Lower lobe of right lung (tissue), 2 donors: ENCODE data around the gene RNF130. TPM values are rescaled to one million over a fixed set of nuclear protein-coding genes. Genes with fewer than 3 reads are reported as not detected.
A peak's percentile ranks its signal among the peaks of the same experiment; 100 is the strongest.

Source experiments
- ATAC-seq, 2 donors: fragments of 200-7000 bp; cut with Tn5 transposase; one replicate each; pipeline ENCODE4 v1.9.1; 2020 to 2022; ENCODE audit warnings: mild to moderate bottlenecking in 2 of 2, moderate library complexity in 2 of 2
- DNase-seq: peaks from one replicate; pipeline ENCODE4 v3.0.0-alpha.2; 2020
- H3K27ac ChIP-seq: fragments of 200-600 bp; one replicate; pipeline ENCODE4 v1.8.0; 2022
- H3K27me3 ChIP-seq: fragments of 200-600 bp; one replicate; pipeline ENCODE4 v1.8.0; 2022; ENCODE audit warnings: low read depth
- H3K36me3 ChIP-seq: fragments of 200-600 bp; one replicate; pipeline ENCODE4 v1.8.0; 2022; ENCODE audit warnings: mild to moderate bottlenecking
- H3K4me1 ChIP-seq: fragments of 200-600 bp; one replicate; pipeline ENCODE4 v1.8.0; 2022
- H3K4me3 ChIP-seq: fragments of 200-600 bp; one replicate; pipeline ENCODE4 v1.8.0; 2022; ENCODE audit warnings: mild to moderate bottlenecking
- H3K9me3 ChIP-seq: fragments of 200-600 bp; one replicate; pipeline ENCODE4 v1.8.0; 2022
- intact Hi-C: fragments of 100-400 bp; cut with DNase I; formaldehyde crosslinking; loops from one replicate; pipeline ENCODE4 v1.11.0; 2022
- total RNA-seq: library from RNA; stranded (reverse); fragmentation: NEBNext Ultra II Directional; extraction: Animal tissue kit (Norgen Biotek cat#: 25700); gene quantifications from one replicate; pipeline ENCODE4 v1.2.1, GENCODE V29; 2021
- TF ChIP-seq, protein P1 (sequence below): fragments of 200-600 bp; IDR thresholded peaks from one replicate; pipeline ENCODE4 v1.8.0; 2022; ENCODE audit warnings: antibody characterized with exemption, mild to moderate bottlenecking
- donor health status: DM: no; HTN: yes; CAD: no; lungs with severe emphysema.

The RNF130 gene
- total RNA-seq, 1 donor from 2014 or later, result 139 TPM

DNA sequence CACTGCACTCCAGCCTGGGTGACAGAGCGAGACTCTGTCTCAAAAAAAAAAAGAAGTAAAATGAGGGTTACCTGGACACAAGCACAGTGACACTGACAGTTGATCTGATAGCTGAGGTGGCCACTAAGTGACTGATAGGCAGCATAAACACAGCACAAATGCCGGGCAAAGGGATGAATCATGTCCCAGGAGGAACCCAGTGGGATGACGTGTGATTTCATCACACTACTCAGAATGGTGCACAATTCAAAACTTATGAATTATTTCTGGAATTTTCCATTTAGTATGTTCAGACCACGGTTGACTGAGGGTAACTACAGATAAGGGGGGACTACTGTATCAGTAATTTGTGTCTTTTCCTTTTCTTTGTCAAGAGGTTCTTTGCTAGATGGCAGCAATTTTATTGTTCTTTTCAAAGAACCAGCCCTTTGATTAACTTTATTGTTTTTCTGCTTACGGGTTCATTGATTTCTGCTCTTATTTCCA lies 34.3 kb upstream of the RNF130 start:
- TF ChIP-seq, protein P1, sequence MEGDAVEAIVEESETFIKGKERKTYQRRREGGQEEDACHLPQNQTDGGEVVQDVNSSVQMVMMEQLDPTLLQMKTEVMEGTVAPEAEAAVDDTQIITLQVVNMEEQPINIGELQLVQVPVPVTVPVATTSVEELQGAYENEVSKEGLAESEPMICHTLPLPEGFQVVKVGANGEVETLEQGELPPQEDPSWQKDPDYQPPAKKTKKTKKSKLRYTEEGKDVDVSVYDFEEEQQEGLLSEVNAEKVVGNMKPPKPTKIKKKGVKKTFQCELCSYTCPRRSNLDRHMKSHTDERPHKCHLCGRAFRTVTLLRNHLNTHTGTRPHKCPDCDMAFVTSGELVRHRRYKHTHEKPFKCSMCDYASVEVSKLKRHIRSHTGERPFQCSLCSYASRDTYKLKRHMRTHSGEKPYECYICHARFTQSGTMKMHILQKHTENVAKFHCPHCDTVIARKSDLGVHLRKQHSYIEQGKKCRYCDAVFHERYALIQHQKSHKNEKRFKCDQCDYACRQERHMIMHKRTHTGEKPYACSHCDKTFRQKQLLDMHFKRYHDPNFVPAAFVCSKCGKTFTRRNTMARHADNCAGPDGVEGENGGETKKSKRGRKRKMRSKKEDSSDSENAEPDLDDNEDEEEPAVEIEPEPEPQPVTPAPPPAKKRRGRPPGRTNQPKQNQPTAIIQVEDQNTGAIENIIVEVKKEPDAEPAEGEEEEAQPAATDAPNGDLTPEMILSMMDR, result no peak
- Histone ChIP-seq H3K27me3 (no peaks in the 10 kb centered on the region), H3K27ac (no peak overlapping the region), H3K9me3 (peaks cover 20% of the 10 kb centered on the region), H3K36me3 (no peaks in the 10 kb centered on the region), H3K4me1 (no peaks in the 10 kb centered on the region), H3K4me3 (no peak overlapping the region)
- no peak for ATAC-seq
- intact Hi-C loops, result no loop called here
- no peak for DNase-seq

DNA sequence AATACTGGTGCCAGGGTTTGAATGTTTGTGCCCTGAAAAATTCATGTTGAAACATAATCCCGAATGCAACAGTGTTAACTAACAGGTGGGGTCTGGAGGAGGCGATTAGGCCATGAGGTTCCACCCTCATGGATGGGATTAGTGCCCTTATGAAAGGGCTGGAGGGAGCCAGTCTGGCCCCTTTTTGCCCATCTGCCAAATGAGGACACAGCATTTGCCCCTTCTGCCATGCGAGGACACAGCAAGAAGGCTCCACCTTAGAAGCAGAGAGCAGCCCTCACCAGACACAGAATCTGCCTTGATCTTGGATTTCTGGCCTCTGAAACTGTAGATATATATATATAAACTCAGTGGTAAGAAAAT lies 32.6 kb upstream of the RNF130 start:
- TF ChIP-seq, protein P1, result no peak
- intact Hi-C loops, result no loop called here
- H3K27me3 ChIP-seq, result no peaks in the 10 kb centered on the region
- DNase-seq (no peak), ATAC-seq (no peak)
- peaks cover 20% of the 10 kb centered on the region for H3K9me3 ChIP-seq
- H3K4me3 ChIP-seq, result no peak overlapping the region
- no peaks in the 10 kb centered on the region for H3K4me1 ChIP-seq
- H3K27ac ChIP-seq, result no peak overlapping the region
- no peaks in the 10 kb centered on the region for H3K36me3 ChIP-seq

DNA sequence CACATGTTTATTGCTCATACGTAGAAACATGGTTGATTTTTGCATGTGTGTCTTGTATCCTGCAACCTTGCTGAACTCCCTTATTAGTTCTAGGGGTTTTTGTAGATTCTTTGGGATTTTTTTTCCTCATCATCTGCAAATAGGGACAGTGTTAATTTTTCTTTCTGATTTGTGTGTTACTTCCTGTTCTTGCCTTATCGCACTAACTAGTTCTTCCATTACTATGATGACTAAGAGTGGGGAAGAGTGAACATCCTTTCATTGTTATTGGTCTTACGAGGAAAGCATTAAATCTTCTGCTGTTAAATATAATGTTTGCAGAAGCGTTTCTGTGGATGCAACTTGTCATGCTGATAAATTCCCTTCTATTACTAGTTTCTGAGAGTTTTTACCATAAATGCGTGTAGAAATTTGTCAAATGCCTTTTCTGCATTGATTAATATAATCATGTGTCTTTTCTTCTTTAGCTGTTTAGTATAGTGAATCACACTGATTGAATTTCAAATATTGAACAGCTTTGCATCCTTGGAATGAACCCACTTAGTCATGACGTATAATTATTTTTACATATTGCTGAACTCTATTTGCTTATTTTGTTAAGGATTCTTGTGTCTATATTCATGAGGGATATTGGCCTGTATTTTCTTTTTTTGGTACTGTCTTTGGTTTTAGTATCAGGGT lies 32.1 kb upstream of the RNF130 start:
- TF ChIP-seq, protein P1, result no peak
- ATAC-seq, result no peak
- intact Hi-C loops, result no loop called here
- H3K27ac ChIP-seq, result no peak overlapping the region
- H3K27me3 ChIP-seq, result no peaks in the 10 kb centered on the region
- peaks cover 20% of the 10 kb centered on the region for H3K9me3 ChIP-seq
- DNase-seq, result no peak
- no peak overlapping the region for H3K4me3 ChIP-seq
- no peaks in the 10 kb centered on the region for H3K4me1 ChIP-seq
- no peaks in the 10 kb centered on the region for H3K36me3 ChIP-seq

DNA sequence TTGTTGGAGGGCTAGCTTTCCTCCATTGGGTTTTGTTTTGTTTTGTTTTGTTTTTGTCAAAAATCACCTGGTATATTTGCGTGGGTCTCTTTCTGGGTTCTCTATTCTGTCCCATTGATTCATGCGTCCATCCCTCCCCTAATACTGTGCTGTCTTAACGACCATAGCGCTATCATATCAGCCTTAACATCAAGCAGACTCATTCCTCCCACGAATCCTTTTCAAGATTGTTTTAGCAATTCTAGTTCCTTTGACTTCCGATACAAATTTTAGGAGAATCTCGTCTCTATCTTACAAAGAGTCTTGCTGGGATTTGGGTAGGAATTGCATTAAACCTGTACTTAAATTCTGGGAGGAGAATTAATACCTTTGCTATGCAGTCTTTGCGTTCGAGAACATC lies 31.1 kb upstream of the RNF130 start:
- ATAC-seq, result no peak
- Histone ChIP-seq H3K27ac (no peak overlapping the region), H3K36me3 (no peaks in the 10 kb centered on the region), H3K4me1 (no peaks in the 10 kb centered on the region), H3K4me3 (no peak overlapping the region), H3K9me3 (peaks cover 15% of the 10 kb centered on the region), H3K27me3 (no peaks in the 10 kb centered on the region)
- TF ChIP-seq, protein P1, result no peak
- intact Hi-C loops, result no loop called here
- DNase-seq, result no peak

DNA sequence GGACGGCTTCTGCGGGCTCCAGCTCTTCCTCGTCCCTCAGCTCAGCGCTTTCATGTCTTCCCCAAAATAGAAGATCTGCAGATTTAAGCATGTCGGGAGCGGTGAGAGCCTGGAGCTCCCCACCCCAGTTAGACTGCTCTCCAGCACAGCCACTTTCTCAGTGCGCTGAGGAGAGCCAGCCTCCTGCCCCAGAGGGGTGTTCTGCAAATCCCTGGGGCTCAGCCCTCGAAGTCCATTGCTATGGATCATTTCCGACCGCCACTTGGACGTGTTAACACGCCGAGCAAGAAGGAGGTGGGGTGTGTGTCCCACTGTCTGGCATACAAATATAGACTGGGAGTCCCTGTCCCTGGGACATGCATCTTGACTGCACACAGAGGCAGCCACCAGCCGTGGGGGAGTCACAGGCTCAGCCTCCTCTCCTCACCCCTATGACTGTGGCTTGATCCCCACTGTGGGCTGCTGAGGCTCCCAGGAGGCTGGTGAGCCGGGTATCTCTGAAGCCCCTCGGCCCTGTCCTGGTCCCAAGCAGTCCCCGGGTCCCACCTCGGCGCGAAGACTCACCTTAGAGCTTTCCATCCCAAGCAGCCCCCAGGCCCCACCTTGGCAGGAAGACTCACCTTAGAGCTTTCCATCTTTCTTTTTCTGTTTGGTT lies 30.0 kb upstream of the RNF130 start:
- DNase-seq, result peak; percentile 42
- ATAC-seq, result no peak

More for the DNA sequence above, 30.0 kb upstream of the RNF130 start:
- no peaks in the 10 kb centered on the region for H3K27me3 ChIP-seq
- H3K4me1 ChIP-seq, result no peaks in the 10 kb centered on the region
- H3K4me3 ChIP-seq, result no peak overlapping the region
- H3K36me3 ChIP-seq, result no peaks in the 10 kb centered on the region
- peaks cover 5% of the 10 kb centered on the region for H3K9me3 ChIP-seq
- H3K27ac ChIP-seq, result no peak overlapping the region
- TF ChIP-seq, protein P1, result no peak
- intact Hi-C loops, result no loop called here
